ENCODE data around the gene ZNF621. TPM values are rescaled to one million over a fixed set of nuclear protein-coding genes. Genes with fewer than 3 reads are reported as not detected.
A peak's percentile ranks its signal among the peaks of the same experiment; 100 is the strongest.

The ZNF621 gene
- total RNA-seq, 1 donor = 21.4 TPM

DNA sequence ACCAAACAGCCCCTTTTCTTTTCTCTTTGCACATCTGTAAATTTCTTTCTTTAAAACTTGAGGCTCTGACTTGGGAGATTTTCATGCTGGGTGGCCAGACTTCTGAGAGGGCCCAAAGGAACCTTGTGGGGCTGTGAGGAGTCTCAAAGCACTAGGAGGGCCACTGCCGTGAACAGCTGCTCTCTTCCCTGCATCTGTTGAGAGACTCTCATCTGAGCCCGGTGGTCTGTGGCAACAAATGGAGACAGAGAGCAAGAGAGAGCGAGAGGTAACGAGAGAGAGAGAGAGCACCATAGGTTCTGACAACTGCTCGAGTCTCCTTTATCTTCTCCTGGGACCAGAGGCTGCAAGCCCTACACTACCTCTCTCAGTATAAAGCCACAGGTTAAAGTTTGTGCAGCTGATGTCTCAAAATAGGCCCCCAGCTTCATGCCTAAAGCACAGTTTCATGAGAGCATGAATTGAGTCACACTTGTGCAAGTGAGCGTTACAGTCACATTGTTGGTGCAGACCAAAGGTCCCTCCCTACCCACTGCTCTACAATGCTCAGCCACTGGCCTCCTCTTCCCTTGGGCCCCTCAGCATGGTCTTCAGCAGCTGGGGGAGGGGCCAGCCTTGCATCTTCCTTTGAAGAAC, 60.7 kb downstream of the ZNF621 start:
- TF ChIP-seq, protein P1, sequence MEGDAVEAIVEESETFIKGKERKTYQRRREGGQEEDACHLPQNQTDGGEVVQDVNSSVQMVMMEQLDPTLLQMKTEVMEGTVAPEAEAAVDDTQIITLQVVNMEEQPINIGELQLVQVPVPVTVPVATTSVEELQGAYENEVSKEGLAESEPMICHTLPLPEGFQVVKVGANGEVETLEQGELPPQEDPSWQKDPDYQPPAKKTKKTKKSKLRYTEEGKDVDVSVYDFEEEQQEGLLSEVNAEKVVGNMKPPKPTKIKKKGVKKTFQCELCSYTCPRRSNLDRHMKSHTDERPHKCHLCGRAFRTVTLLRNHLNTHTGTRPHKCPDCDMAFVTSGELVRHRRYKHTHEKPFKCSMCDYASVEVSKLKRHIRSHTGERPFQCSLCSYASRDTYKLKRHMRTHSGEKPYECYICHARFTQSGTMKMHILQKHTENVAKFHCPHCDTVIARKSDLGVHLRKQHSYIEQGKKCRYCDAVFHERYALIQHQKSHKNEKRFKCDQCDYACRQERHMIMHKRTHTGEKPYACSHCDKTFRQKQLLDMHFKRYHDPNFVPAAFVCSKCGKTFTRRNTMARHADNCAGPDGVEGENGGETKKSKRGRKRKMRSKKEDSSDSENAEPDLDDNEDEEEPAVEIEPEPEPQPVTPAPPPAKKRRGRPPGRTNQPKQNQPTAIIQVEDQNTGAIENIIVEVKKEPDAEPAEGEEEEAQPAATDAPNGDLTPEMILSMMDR (IDR thresholded peaks at IDR 0.05; ENCODE audit: extremely low read depth, low read depth, low read length) = no peak
- H3K27ac ChIP-seq (ENCODE audit: low read depth, low read length) = no peak overlapping the region
- no peak overlapping the region for H2AFZ ChIP-seq (ENCODE audit: low read length)
- H3K79me2 ChIP-seq (ENCODE audit: insufficient read depth, low read length) = no peaks in the 10 kb centered on the region
- H3K36me3 ChIP-seq (ENCODE audit: insufficient read depth, low read length) = no peaks in the 10 kb centered on the region
- DNase-seq (ENCODE audit: insufficient read length, low spot score, missing footprints) = peak; percentile 62
- peaks cover 7% of the 10 kb centered on the region for H3K27me3 ChIP-seq (ENCODE audit: insufficient read depth, low read length)
- H3K4me3 ChIP-seq (ENCODE audit: insufficient read depth, low read length) = no peak overlapping the region
- H4K20me1 ChIP-seq (ENCODE audit: insufficient read depth, low read length) = no peaks in the 10 kb centered on the region
- peaks cover 3% of the 10 kb centered on the region for H3K4me1 ChIP-seq (ENCODE audit: insufficient read depth, low read length)
- no peak overlapping the region for H3K4me2 ChIP-seq (ENCODE audit: insufficient read depth, low read length)
- H3K9me3 ChIP-seq (ENCODE audit: low read depth, low read length) = no peaks in the 10 kb centered on the region

DNA sequence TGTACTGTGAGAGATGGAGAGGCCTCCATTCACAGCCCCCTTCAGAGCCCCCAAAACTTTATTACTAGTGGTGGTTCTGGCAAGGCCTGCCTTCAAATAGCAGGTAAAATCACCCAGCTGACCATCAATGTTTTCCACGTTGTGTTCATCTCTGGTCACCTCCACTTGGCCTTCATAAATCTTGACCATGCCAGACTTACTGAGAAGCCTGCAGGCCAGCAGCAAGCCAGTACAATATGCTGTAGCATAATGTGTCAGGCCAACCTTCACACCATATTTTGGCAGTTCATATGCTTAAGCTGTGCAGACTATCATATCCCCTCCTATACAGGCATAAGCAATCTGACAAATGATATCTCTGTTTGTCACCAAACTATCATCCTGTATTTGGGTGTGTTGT, 62.1 kb downstream of the ZNF621 start:
- Histone ChIP-seq H3K4me3 (ENCODE audit: insufficient read depth, low read length) (no peak overlapping the region), H3K27ac (ENCODE audit: low read depth, low read length) (no peak overlapping the region), H3K9me3 (ENCODE audit: low read depth, low read length) (no peaks in the 10 kb centered on the region), H3K79me2 (ENCODE audit: insufficient read depth, low read length) (no peaks in the 10 kb centered on the region), H3K36me3 (ENCODE audit: insufficient read depth, low read length) (no peaks in the 10 kb centered on the region), H3K4me1 (ENCODE audit: insufficient read depth, low read length) (peaks cover 3% of the 10 kb centered on the region), H3K4me2 (ENCODE audit: insufficient read depth, low read length) (no peak overlapping the region), H4K20me1 (ENCODE audit: insufficient read depth, low read length) (no peaks in the 10 kb centered on the region), H2AFZ (ENCODE audit: low read length) (no peak overlapping the region), H3K27me3 (ENCODE audit: insufficient read depth, low read length) (peaks cover 7% of the 10 kb centered on the region)
- no peak for DNase-seq (ENCODE audit: insufficient read length, low spot score, missing footprints)
- TF ChIP-seq, protein P1 (IDR thresholded peaks at IDR 0.05; ENCODE audit: extremely low read depth, low read depth, low read length) = no peak

DNA sequence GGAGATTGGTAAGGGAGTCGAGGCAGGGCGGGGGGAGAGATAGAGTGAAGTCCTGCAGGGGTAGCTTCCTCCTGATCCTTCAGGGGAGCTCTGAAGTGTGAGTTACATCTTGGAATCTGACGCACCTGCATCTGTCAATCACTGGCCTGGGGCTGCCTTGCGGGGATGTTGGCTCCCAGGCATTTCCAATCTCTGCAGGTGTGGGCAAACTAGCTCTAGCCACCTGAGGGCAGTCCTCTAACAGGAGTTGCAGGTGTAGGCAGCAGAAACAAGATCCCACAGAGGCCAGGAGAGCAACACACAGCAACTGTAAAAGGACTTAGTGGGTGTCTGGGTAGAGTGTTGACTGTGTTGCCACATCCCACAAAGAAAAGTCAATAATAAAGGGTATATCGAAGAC, 63.6 kb downstream of the ZNF621 start:
- no peak for DNase-seq (ENCODE audit: insufficient read length, low spot score, missing footprints)
- Histone ChIP-seq H3K27me3 (ENCODE audit: insufficient read depth, low read length) (peaks cover 7% of the 10 kb centered on the region), H3K4me3 (ENCODE audit: insufficient read depth, low read length) (no peak overlapping the region), H3K9me3 (ENCODE audit: low read depth, low read length) (no peaks in the 10 kb centered on the region), H3K79me2 (ENCODE audit: insufficient read depth, low read length) (no peaks in the 10 kb centered on the region), H3K4me1 (ENCODE audit: insufficient read depth, low read length) (peaks cover 4% of the 10 kb centered on the region), H4K20me1 (ENCODE audit: insufficient read depth, low read length) (no peaks in the 10 kb centered on the region), H3K27ac (ENCODE audit: low read depth, low read length) (no peak overlapping the region), H3K36me3 (ENCODE audit: insufficient read depth, low read length) (no peaks in the 10 kb centered on the region), H2AFZ (ENCODE audit: low read length) (no peak overlapping the region), H3K4me2 (ENCODE audit: insufficient read depth, low read length) (no peak overlapping the region)
- TF ChIP-seq, protein P1 (IDR thresholded peaks at IDR 0.05; ENCODE audit: extremely low read depth, low read depth, low read length) = no peak

Small RNA genes lying within 50 kb of the gene (small RNA-seq; reads per million reads assigned to genes)
- not detected for gene RNU5B-2P

Other genes starting within 250 kb of the ZNF621 start
- gene EIF1B, start 215.3 kb upstream of the ZNF621 start, total RNA-seq = 19.2 and 23.0 TPM in 2 replicates
- gene ENTPD3, start 137.8 kb upstream of the ZNF621 start, total RNA-seq = 0.36 and 0.88 TPM in 2 replicates
- 219 and 236 TPM in 2 replicates for gene RPL14, start 67.6 kb upstream of the ZNF621 start, total RNA-seq
- gene ZNF619, start 47.8 kb upstream of the ZNF621 start, total RNA-seq = 6.5 and 8.5 TPM in 2 replicates
- gene ZNF620, start 18.9 kb upstream of the ZNF621 start, total RNA-seq = 0.88 and 1.1 TPM in 2 replicates